IMR-90 (cell line): ENCODE data around the gene KLHL28. TPM values are rescaled to one million over a fixed set of nuclear protein-coding genes. Genes with fewer than 3 reads are reported as not detected.

ENCODE experiments used
- ATAC-seq: fragments of 200-7000 bp; cut with Tn5 transposase; 2 replicates; pipeline ENCODE4 v1.9.1; 2020; ENCODE audit warnings: low read depth, mild to moderate bottlenecking, moderate library complexity
- BruUV-seq: library from RNA; stranded (reverse); fragments of 400-500 nt; replicated peaks from 2 replicates; lab custom pipeline; 2021; lab: Mats Ljungman, UMichigan
- CTCF ChIA-PET: fragments of 300-600 bp; formaldehyde crosslinking; extraction: SDS; loops from one replicate; lab custom pipeline; 2021; ENCODE audit warnings: antibody characterized with exemption; lab: Yijun Ruan, JAX
- POLR2A ChIA-PET: fragments of 300-600 bp; sonication (Branson Sonifier 250); formaldehyde crosslinking; loops from one replicate; lab custom pipeline; 2022; ENCODE audit warnings: antibody characterized with exemption; ENCODE audit not compliant: unreplicated experiment; lab: Charles Lee
- DNase-seq: peaks from one replicate; pipeline ENCODE4 v3.0.0; 2013
- H2AFZ ChIP-seq: replicated peaks from 2 replicates; pipeline ENCODE3; 2013; ENCODE audit warnings: low read length, mild to moderate bottlenecking; ENCODE audit not compliant: poor library complexity
- H2AK5ac ChIP-seq: 2 replicates; pipeline ENCODE4 v1.6.1; 2013; ENCODE audit warnings: low read depth, low read length, inconsistent platforms
- H2AK9ac ChIP-seq: replicated peaks from 2 replicates; pipeline ENCODE3; 2013; ENCODE audit warnings: mild to moderate bottlenecking, low read depth, low read length, moderate library complexity; ENCODE audit not compliant: poor library complexity
- H2BK120ac ChIP-seq: 2 replicates; pipeline ENCODE4 v1.6.1; 2013; ENCODE audit warnings: low read depth, low read length, inconsistent platforms
- H2BK15ac ChIP-seq: 3 replicates; pipeline ENCODE4 v1.6.1; 2013; ENCODE audit warnings: low read depth, low read length, inconsistent platforms
- H2BK20ac ChIP-seq: 2 replicates; pipeline ENCODE4 v1.6.1; 2013; ENCODE audit warnings: low read depth, mild to moderate bottlenecking, inconsistent platforms, low read length, moderate library complexity
- H2BK5ac ChIP-seq: 2 replicates; pipeline ENCODE4 v1.6.1; 2013; ENCODE audit warnings: mild to moderate bottlenecking, low read depth, low read length, inconsistent platforms; ENCODE audit not compliant: poor library complexity, severe bottlenecking
- H3K14ac ChIP-seq: replicated peaks from 2 replicates; pipeline ENCODE4 v1.6.1; 2013; ENCODE audit warnings: low read depth, low read length, inconsistent platforms
- H3K18ac ChIP-seq: 2 replicates; pipeline ENCODE4 v1.6.1; 2013; ENCODE audit warnings: low read depth, low read length, control low read depth
- H3K23ac ChIP-seq: 2 replicates; pipeline ENCODE4 v1.6.1; 2013; ENCODE audit warnings: low read depth, low read length, inconsistent platforms
- H3K27ac ChIP-seq: 2 replicates; pipeline ENCODE4 v1.5.1; 2013; ENCODE audit warnings: mild to moderate bottlenecking, control low read depth, low read length; ENCODE audit not compliant: insufficient read depth
- H3K27me3 ChIP-seq: 2 replicates; pipeline ENCODE4 v1.6.1; 2013; ENCODE audit warnings: low read length; ENCODE audit not compliant: control insufficient read depth, insufficient read depth
- H3K36me3 ChIP-seq: 2 replicates; pipeline ENCODE4 v1.6.1; 2013; ENCODE audit warnings: low read length, mixed read lengths; ENCODE audit not compliant: control insufficient read depth, insufficient read depth
- H3K4ac ChIP-seq: 2 replicates; pipeline ENCODE4 v1.6.1; 2013; ENCODE audit warnings: low read depth, low read length, inconsistent platforms
- H3K4me1 ChIP-seq: 2 replicates; pipeline ENCODE4 v1.6.1; 2013; ENCODE audit warnings: low read length, mixed read lengths; ENCODE audit not compliant: control insufficient read depth, insufficient read depth
- H3K4me2 ChIP-seq: 2 replicates; pipeline ENCODE4 v1.6.1; 2013; ENCODE audit warnings: low read depth, mild to moderate bottlenecking, control low read depth, low read length, moderate library complexity
- H3K4me3 ChIP-seq: 2 replicates; pipeline ENCODE4 v1.5.1; 2013; ENCODE audit warnings: low read depth, mild to moderate bottlenecking, control low read depth, low read length, moderate library complexity; ENCODE audit not compliant: insufficient read depth
- H3K56ac ChIP-seq: 2 replicates; pipeline ENCODE4 v1.6.1; 2013; ENCODE audit warnings: low read length, inconsistent platforms; ENCODE audit not compliant: insufficient read depth; ENCODE audit errors: extremely low read depth
- H3K79me1 ChIP-seq, 2 experiments: 2 replicates each; pipeline ENCODE4 v1.6.1; 2013; ENCODE audit warnings: low read length in 2 of 2, inconsistent platforms in 1 of 2, low read depth in 1 of 2
- H3K9ac ChIP-seq: 2 replicates; pipeline ENCODE4 v1.6.1; 2013; ENCODE audit warnings: low read depth, low read length, control low read depth
- H3K9me1 ChIP-seq: 2 replicates; pipeline ENCODE4 v1.6.1; 2013; ENCODE audit warnings: low read length, inconsistent platforms; ENCODE audit not compliant: insufficient read depth
- H3K9me3 ChIP-seq: 2 replicates; pipeline ENCODE4 v1.6.1; 2013; ENCODE audit warnings: low read length; ENCODE audit not compliant: control insufficient read depth, insufficient read depth
- H4K20me1 ChIP-seq: 2 replicates; pipeline ENCODE4 v1.6.1; 2013; ENCODE audit warnings: low read length, inconsistent platforms; ENCODE audit not compliant: insufficient read depth
- H4K5ac ChIP-seq: 2 replicates; pipeline ENCODE4 v1.6.1; 2013; ENCODE audit warnings: mild to moderate bottlenecking, low read depth, low read length, control low read depth
- H4K8ac ChIP-seq, 2 experiments: 2 replicates each; pipeline ENCODE4 v1.6.1; 2013; ENCODE audit warnings: low read depth in 2 of 2, low read length in 2 of 2, control low read depth in 1 of 2, inconsistent platforms in 1 of 2
- H4K91ac ChIP-seq: 2 replicates; pipeline ENCODE4 v1.6.1; 2013; ENCODE audit warnings: low read depth, low read length, inconsistent platforms; ENCODE audit not compliant: insufficient read depth
- BHLHE40 ChIP-seq: fragments of 150-350 bp; IDR thresholded peaks from 2 replicates; pipeline ENCODE4 v1.6.1; 2016; ENCODE audit warnings: mild to moderate bottlenecking, low read depth, low read length
- CEBPB ChIP-seq: IDR thresholded peaks from 2 replicates; pipeline ENCODE4 v1.6.1; 2012; ENCODE audit warnings: low read depth, low read length, improper control_type of control experiment
- CHD1 ChIP-seq: IDR thresholded peaks from 2 replicates; pipeline ENCODE4 v1.6.1; 2012; ENCODE audit warnings: low read depth, low read length, improper control_type of control experiment
- ELK1 ChIP-seq: fragments of 150-350 bp; IDR thresholded peaks from 2 replicates; pipeline ENCODE4 v1.6.1; 2016; ENCODE audit warnings: low read depth, mild to moderate bottlenecking, low read length, moderate library complexity, borderline replicate concordance
- FOS ChIP-seq: fragments of 150-350 bp; IDR thresholded peaks from 2 replicates; pipeline ENCODE4 v1.6.1; 2016; ENCODE audit warnings: low read depth, low read length
- MAFK ChIP-seq: IDR thresholded peaks from 2 replicates; pipeline ENCODE4 v1.6.1; 2012; ENCODE audit warnings: low read depth, low read length, improper control_type of control experiment
- MAZ ChIP-seq: IDR thresholded peaks from 2 replicates; pipeline ENCODE4 v1.6.1; 2012; ENCODE audit warnings: low read depth, mild to moderate bottlenecking, low read length, improper control_type of control experiment, moderate library complexity, borderline replicate concordance
- MXI1 ChIP-seq: IDR thresholded peaks from 2 replicates; pipeline ENCODE4 v1.6.1; 2012; ENCODE audit warnings: low read depth, mild to moderate bottlenecking, low read length, moderate library complexity, borderline replicate concordance
- NFE2L2 ChIP-seq: fragments of 150-350 bp; IDR thresholded peaks from 2 replicates; pipeline ENCODE4 v1.6.1; 2016; ENCODE audit warnings: low read depth, mild to moderate bottlenecking, low read length
- POLR2A ChIP-seq: IDR thresholded peaks from 2 replicates; pipeline ENCODE4 v1.6.1; 2012; ENCODE audit warnings: mild to moderate bottlenecking, low read depth, low read length
- RAD21 ChIP-seq: IDR thresholded peaks from 2 replicates; pipeline ENCODE4 v1.6.1; 2012; ENCODE audit warnings: low read length, improper control_type of control experiment
- RCOR1 ChIP-seq: IDR thresholded peaks from 2 replicates; pipeline ENCODE4 v1.6.1; 2012; ENCODE audit warnings: mild to moderate bottlenecking, low read length, improper control_type of control experiment; ENCODE audit not compliant: insufficient replicate concordance
- RFX5 ChIP-seq: IDR thresholded peaks from 2 replicates; pipeline ENCODE4 v1.8.0; 2012; ENCODE audit warnings: low read depth, mild to moderate bottlenecking, low read length, moderate library complexity
- SMC3 ChIP-seq: fragments of 150-350 bp; IDR thresholded peaks from 2 replicates; pipeline ENCODE4 v1.6.1; 2016; ENCODE audit warnings: low read depth, mild to moderate bottlenecking, antibody characterized with exemption, low read length, moderate library complexity
- WGBS, 2 experiments: methylation state at CpG; one replicate each; pipeline versions ENCODE4 v1.1.5 to v1.1.7; 2013; ENCODE audit warnings: missing lambda C conversion rate in 2 of 2; ENCODE audit not compliant: insufficient read length in 1 of 2; ENCODE audit errors: extremely low coverage in 2 of 2; 5-methylcytosine and 5-hydroxymethylcytosine counted together
- dilution Hi-C: fragments of 300-500 bp; cut with HindIII; formaldehyde crosslinking; loops from one replicate; pipeline ENCODE4 v1.14.3; 2018; ENCODE audit warnings: low sequenced_read_pairs; ENCODE audit not compliant: unreplicated experiment
- in situ Hi-C: fragments of 300-500 bp; cut with MboI; formaldehyde crosslinking; loops from 3 replicates; pipeline ENCODE4 v1.14.3; 2019; ENCODE audit warnings: low sequenced_read_pairs, inconsistent platforms, mixed read lengths
- intact Hi-C: fragments of 100-400 bp; cut with micrococcal nuclease; formaldehyde crosslinking; loops from 2 replicates; pipeline ENCODE4 v1.10.0; 2022
- polyA plus RNA-seq, 3 experiments: library from polyadenylated mRNA; depleted of rRNA; stranded (reverse); fragments of >200 nt; gene quantifications; 2 replicates each; pipeline ENCODE4 v1.2.3, GENCODE V29; 2012; ENCODE audit warnings: low replicate concordance in 1 of 3
- total RNA-seq: library from RNA; depleted of rRNA; stranded (reverse); fragments of >200 nt; gene quantifications from 2 replicates; pipeline ENCODE4 v1.2.3, GENCODE V29; 2012
- TF ChIP-seq, protein P1 (sequence below): conservative IDR thresholded peaks from 2 replicates; pipeline ENCODE4 v1.5.1; 2012; ENCODE audit warnings: mild to moderate bottlenecking, low read depth, low read length, improper control_type of control experiment
- TF ChIP-seq, protein P2 (sequence below): fragments of 150-350 bp; IDR thresholded peaks from 2 replicates; pipeline ENCODE4 v1.6.1; 2017; ENCODE audit warnings: mild to moderate bottlenecking, antibody characterized with exemption, low read length, low read depth

KLHL28 gene
- total and polyA plus RNA-seq, 2 of the 4 experiments (the other 2 are of a cell fraction) = 2.9 to 7.7 TPM

DNA sequence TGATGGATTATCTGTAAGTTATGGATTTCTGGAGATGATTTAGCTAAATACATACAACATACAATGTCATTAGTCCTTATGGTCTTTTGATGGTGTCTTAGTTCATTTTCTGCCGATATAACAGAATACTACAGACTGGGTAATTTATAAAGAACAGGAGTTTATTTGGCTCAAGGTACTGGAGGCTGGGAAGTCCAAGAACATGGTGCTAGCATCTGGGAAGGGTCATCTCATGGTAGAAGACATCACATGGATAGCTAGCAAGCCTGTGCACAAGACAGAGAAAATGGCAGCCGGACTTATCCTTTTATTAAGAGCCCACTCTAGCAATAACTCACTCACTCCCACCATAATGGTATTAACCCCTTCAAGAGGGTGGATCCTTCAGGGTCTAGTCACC lies 24.2 kb downstream of the KLHL28 start:
- Histone ChIP-seq H4K20me1 (no peaks in the 10 kb centered on the region), H3K4me2 (no peak overlapping the region), H4K91ac (no peak overlapping the region), H3K4ac (no peak overlapping the region), H3K27me3 (no peaks in the 10 kb centered on the region), H2BK120ac (no peak overlapping the region), H3K79me1 (peaks cover 11 to 21% of the 10 kb centered on the region in 2 experiments; a peak in 3 of 4 replicates), H2BK15ac (no peak overlapping the region), H4K8ac (no peak overlapping the region), H3K9ac (no peak overlapping the region), H3K56ac (no peak overlapping the region), H2AFZ (no peak overlapping the region), H3K18ac (no peak overlapping the region), H2AK9ac (no peak overlapping the region), H2BK5ac (no peak overlapping the region), H3K27ac (no peak overlapping the region), H3K14ac (no peak overlapping the region), H4K5ac (no peak overlapping the region), H2AK5ac (no peak overlapping the region), H3K23ac (no peak overlapping the region), H3K9me3 (no peaks in the 10 kb centered on the region; the same call in 1 of the 2 replicates), H2BK20ac (no peak overlapping the region), H3K9me1 (no peaks in the 10 kb centered on the region), H3K36me3 (peaks cover 13% of the 10 kb centered on the region), H3K4me1 (no peaks in the 10 kb centered on the region), H3K4me3 (no peak overlapping the region)
- no CpG with 5 or more reads among the region's 2 CpGs for WGBS, 2 experiments
- CTCF ChIA-PET = no interaction called here
- in situ Hi-C loops = no loop called here
- ATAC-seq (no peak), DNase-seq (no peak)
- POLR2A ChIA-PET = no interaction called here
- dilution Hi-C loops = no loop called here
- BruUV-seq = no TSS peak
- intact Hi-C loops = no loop called here
- TF ChIP-seq CHD1 (no peak), ELK1 (no peak), RAD21 (no peak), RFX5 (no peak), MAFK (no peak), CEBPB (no peak), BHLHE40 (no peak), MAZ (no peak), FOS (no peak), MXI1 (no peak), NFE2L2 (no peak), RCOR1 (no peak), SMC3 (no peak), POLR2A (no peak)
- TF ChIP-seq, protein P1, sequence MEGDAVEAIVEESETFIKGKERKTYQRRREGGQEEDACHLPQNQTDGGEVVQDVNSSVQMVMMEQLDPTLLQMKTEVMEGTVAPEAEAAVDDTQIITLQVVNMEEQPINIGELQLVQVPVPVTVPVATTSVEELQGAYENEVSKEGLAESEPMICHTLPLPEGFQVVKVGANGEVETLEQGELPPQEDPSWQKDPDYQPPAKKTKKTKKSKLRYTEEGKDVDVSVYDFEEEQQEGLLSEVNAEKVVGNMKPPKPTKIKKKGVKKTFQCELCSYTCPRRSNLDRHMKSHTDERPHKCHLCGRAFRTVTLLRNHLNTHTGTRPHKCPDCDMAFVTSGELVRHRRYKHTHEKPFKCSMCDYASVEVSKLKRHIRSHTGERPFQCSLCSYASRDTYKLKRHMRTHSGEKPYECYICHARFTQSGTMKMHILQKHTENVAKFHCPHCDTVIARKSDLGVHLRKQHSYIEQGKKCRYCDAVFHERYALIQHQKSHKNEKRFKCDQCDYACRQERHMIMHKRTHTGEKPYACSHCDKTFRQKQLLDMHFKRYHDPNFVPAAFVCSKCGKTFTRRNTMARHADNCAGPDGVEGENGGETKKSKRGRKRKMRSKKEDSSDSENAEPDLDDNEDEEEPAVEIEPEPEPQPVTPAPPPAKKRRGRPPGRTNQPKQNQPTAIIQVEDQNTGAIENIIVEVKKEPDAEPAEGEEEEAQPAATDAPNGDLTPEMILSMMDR = no peak
- TF ChIP-seq, protein P2, sequence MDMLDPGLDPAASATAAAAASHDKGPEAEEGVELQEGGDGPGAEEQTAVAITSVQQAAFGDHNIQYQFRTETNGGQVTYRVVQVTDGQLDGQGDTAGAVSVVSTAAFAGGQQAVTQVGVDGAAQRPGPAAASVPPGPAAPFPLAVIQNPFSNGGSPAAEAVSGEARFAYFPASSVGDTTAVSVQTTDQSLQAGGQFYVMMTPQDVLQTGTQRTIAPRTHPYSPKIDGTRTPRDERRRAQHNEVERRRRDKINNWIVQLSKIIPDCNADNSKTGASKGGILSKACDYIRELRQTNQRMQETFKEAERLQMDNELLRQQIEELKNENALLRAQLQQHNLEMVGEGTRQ = no peak
